Adrenal gland (tissue), 12 donors: Measurements from ENCODE around the gene MDGA2. TPM values are rescaled to one million over a fixed set of nuclear protein-coding genes. Genes with fewer than 3 reads are reported as not detected.

Experiments
- DNase-seq, 7 donors: peaks; one replicate each; pipeline ENCODE4 v3.0.0-alpha.2; 2019 to 2020
- H3K27ac ChIP-seq, 5 donors: fragments of 200-600 bp; sonication (generic) in 4 of 5; 1 replicate in 3 of 5; 2 replicates in 2 of 5; pipeline versions ENCODE4 v1.5.1 to v1.8.0; 2016 to 2020; ENCODE audit warnings: mild to moderate bottlenecking in 1 of 5
- H3K27me3 ChIP-seq: fragments of 200-600 bp; 2 replicates; pipeline ENCODE4 v1.8.0; 2021
- H3K36me3 ChIP-seq, 2 donors: fragments of 200-600 bp; replicated peaks in 1 of 2; 1 replicate in 1 of 2; 2 replicates in 1 of 2; pipeline versions ENCODE4 v1.5.1 to v1.8.0; 2018 to 2022
- H3K4me1 ChIP-seq, 2 donors: fragments of 200-600 bp; replicated peaks in 1 of 2; 1 replicate in 1 of 2; 2 replicates in 1 of 2; pipeline versions ENCODE4 v1.5.1 to v1.8.0; 2018 to 2021
- H3K4me3 ChIP-seq, 4 donors: fragments of 200-600 bp; sonication (generic) in 3 of 4; one replicate each; pipeline ENCODE4 v1.5.1; 2016 to 2018
- H3K9me3 ChIP-seq, 3 donors: fragments of 200-600 bp; sonication (generic) in 1 of 3; replicated peaks in 1 of 3; 1 replicate in 2 of 3; 2 replicates in 1 of 3; pipeline versions ENCODE4 v1.5.1 to v1.8.0; 2016 to 2021
- POLR2A ChIP-seq, 2 donors: fragments of 450-650 bp; IDR thresholded peaks; one replicate each; pipeline ENCODE4 v1.6.1; 2017; ENCODE audit warnings: antibody characterized with exemption in 2 of 2, mild to moderate bottlenecking in 2 of 2, moderate library complexity in 1 of 2
- WGBS, 4 donors: extraction: QIAGEN DNeasy Blood & Tissue Kit in 2 of 4; methylation state at CpG; one replicate each; pipeline versions ENCODE4 v1.1.5 to v1.1.7; 2013 to 2017; 5-methylcytosine and 5-hydroxymethylcytosine counted together
- intact Hi-C, 2 donors: fragments of 100-400 bp; cut with DNase I; formaldehyde crosslinking; loops; one replicate each; pipeline versions ENCODE4 v1.14.1 to v1.15.0; 2022 to 2023
- polyA plus RNA-seq, 3 donors: library from polyadenylated mRNA; stranded (reverse); fragments of 200-250 nt in 2 of 3; fragments of 350-450 nt in 1 of 3; fragmentation: Illumina TruSeq in 1 of 3; extraction: RNeasy Lipid Tissue Mini Kit (QIAGEN cat#74804) in 1 of 3; gene quantifications; one replicate each; pipeline ENCODE4 v1.2.3, GENCODE V29; 2013 to 2014
- total RNA-seq, 9 donors: library from RNA; depleted of rRNA in 4 of 9; stranded (reverse); fragments of >200 nt in 4 of 9; fragments of 120-200 nt in 1 of 9; fragmentation: NEBNext Ultra II Directional in 1 of 9; extraction: Animal tissue kit (Norgen Biotek cat#: 25700) in 1 of 9; gene quantifications; one replicate each; pipeline versions ENCODE4 v1.1.0 to v1.2.4, GENCODE V29; 2013 to 2023
- TF ChIP-seq, protein P1 (sequence below), 6 experiments: fragments of 450-650 bp in 4 of 6; fragments of 200-600 bp in 2 of 6; sonication (generic) in 1 of 6; IDR thresholded peaks; 1 replicate in 5 of 6; 2 replicates in 1 of 6; pipeline versions ENCODE4 v1.5.1 to v1.8.0; 2016 to 2021; ENCODE audit warnings: antibody characterized with exemption in 6 of 6, mild to moderate bottlenecking in 2 of 6, moderate library complexity in 1 of 6
- donor health status: healthy with polysubstance abuse.
- donor health status: Bipolar disorder and iron deficiency.
- donor health status: DM: yes; HTN: yes; CAD: no.
- donor health status: DM: no; HTN: no; CAD: no.
- donor health status: DM: no; HTN: no; CAD: no.
- donor health status: DM: yes; HTN: yes; CAD: no.

The MDGA2 gene
- total and polyA plus RNA-seq, 12 donors = 0.08 to 3.5 (median 0.34) TPM; not detected in 5

DNA sequence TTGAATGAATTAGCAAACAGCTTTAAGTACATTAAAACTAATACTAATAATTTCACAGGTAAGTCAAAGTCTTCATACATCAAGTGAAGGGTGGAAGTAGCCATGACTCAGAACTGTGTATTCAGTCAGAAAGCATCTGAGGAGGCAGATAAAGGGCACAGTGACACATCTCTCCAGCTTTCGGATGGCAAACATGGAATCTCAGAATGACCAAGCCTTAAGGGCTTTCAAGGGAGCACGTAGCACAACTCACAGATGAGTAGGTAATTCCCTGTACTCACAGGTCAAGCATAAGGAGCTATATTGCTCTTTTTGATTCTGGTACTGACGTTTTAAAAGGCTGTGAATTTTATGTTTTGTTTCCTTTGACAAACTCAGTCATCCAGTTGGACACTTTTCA, 56.0 kb downstream of the MDGA2 start:
- no peak for TF ChIP-seq POLR2A (IDR thresholded peaks at IDR 0.05)
- TF ChIP-seq, protein P1, sequence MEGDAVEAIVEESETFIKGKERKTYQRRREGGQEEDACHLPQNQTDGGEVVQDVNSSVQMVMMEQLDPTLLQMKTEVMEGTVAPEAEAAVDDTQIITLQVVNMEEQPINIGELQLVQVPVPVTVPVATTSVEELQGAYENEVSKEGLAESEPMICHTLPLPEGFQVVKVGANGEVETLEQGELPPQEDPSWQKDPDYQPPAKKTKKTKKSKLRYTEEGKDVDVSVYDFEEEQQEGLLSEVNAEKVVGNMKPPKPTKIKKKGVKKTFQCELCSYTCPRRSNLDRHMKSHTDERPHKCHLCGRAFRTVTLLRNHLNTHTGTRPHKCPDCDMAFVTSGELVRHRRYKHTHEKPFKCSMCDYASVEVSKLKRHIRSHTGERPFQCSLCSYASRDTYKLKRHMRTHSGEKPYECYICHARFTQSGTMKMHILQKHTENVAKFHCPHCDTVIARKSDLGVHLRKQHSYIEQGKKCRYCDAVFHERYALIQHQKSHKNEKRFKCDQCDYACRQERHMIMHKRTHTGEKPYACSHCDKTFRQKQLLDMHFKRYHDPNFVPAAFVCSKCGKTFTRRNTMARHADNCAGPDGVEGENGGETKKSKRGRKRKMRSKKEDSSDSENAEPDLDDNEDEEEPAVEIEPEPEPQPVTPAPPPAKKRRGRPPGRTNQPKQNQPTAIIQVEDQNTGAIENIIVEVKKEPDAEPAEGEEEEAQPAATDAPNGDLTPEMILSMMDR (IDR thresholded peaks at IDR 0.05) = no peak
- no peak overlapping the region for H3K4me3 ChIP-seq
- H3K9me3 ChIP-seq = no peaks in the 10 kb centered on the region
- no peaks in the 10 kb centered on the region for H3K36me3 ChIP-seq
- H3K4me1 ChIP-seq = no peaks in the 10 kb centered on the region
- no peak overlapping the region for H3K27ac ChIP-seq
- intact Hi-C loops = no loop called here
- no peaks in the 10 kb centered on the region for H3K27me3 ChIP-seq
- WGBS, 4 donors = 55 to 66% (median 58%) methylated on average over 3 of the region's 3 CpGs
- no peak for DNase-seq

DNA sequence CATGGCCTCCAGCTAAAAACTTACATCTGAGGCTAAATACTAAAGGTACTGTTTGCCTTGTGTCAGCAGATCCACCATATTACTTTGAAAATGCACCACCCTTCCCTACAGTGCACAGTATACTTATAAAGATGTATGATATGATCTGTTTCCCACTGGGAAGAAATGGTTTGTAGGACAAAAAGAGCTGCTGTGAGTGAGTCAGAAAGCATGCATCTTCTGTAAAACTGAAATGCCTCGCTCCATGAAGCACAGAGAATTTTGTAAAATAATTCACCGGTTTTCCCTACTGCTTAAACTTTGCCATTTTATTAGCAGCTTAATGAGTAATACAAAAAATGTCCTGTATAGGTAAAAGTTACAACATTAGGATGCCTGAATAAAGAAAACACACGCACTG, 68.8 kb downstream of the MDGA2 start:
- Histone ChIP-seq H3K4me1 (no peaks in the 10 kb centered on the region), H3K4me3 (no peak overlapping the region), H3K9me3 (no peaks in the 10 kb centered on the region), H3K36me3 (no peaks in the 10 kb centered on the region), H3K27me3 (no peaks in the 10 kb centered on the region), H3K27ac (no peak overlapping the region)
- 87 to 91% (median 89%) methylated on average over 3 of the region's 3 CpGs for WGBS, 4 donors
- no peak for DNase-seq
- TF ChIP-seq POLR2A (IDR thresholded peaks at IDR 0.05) = no peak
- TF ChIP-seq, protein P1 (IDR thresholded peaks at IDR 0.05) = no peak
- intact Hi-C loops = no loop called here

DNA sequence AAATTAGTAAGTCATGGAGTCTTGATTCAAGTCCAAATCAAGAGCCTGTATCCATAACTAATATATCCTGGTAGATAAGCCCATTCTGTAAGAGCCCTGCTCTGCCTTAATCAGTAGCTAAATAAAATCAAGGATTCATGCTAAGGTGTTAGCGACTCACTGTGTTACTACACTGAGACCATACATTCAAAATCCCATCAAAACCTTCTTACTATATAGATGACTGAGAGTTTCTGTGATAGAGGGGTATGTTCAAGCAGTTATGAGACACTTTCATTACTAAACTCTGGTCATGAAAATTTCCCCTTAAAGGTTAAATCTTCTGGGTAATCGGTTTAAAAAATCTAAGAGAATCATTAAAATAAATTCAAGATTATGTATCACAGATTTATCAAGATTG, 78.5 kb downstream of the MDGA2 start:
- Histone ChIP-seq H3K9me3 (no peaks in the 10 kb centered on the region), H3K4me3 (no peak overlapping the region), H3K36me3 (no peaks in the 10 kb centered on the region), H3K27me3 (no peaks in the 10 kb centered on the region), H3K27ac (no peak overlapping the region), H3K4me1 (no peaks in the 10 kb centered on the region)
- WGBS, 4 donors = 69 to 88% (median 82%) methylated on average over 2 of the region's 2 CpGs
- no peak for TF ChIP-seq POLR2A (IDR thresholded peaks at IDR 0.05)
- TF ChIP-seq, protein P1 (IDR thresholded peaks at IDR 0.05) = no peak
- intact Hi-C loops = no loop called here
- DNase-seq = no peak

DNA sequence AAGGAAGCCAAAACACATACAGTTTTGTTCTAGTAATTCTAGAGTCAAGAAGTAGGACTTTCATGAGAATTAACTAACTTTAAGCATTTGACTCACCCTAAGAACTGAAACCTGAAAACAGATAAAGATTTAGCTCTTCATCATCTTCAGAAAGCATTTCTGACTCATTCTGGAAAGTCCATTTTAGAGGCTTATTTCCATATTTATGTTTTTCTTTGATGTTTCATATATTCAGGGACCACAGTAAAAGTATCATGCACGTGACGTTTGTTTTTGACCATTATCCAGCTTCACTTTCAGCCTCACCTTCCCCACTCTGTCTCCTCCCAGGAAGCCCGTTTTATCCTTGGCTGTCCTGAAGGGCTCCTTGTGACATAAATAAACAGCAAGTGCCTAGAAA, 79.2 kb downstream of the MDGA2 start:
- DNase-seq = no peak
- Histone ChIP-seq H3K36me3 (no peaks in the 10 kb centered on the region), H3K27ac (no peak overlapping the region), H3K4me1 (no peaks in the 10 kb centered on the region), H3K27me3 (no peaks in the 10 kb centered on the region), H3K4me3 (no peak overlapping the region), H3K9me3 (no peaks in the 10 kb centered on the region)
- TF ChIP-seq POLR2A (IDR thresholded peaks at IDR 0.05) = no peak
- TF ChIP-seq, protein P1 (IDR thresholded peaks at IDR 0.05) = no peak
- WGBS, 4 donors = 59 to 76% (median 69%) methylated on average over 3 of the region's 3 CpGs
- intact Hi-C loops = no loop called here
